ENCODE measurements around the gene ZC3H13. TPM values are rescaled to one million over a fixed set of nuclear protein-coding genes. Genes with fewer than 3 reads are reported as not detected.

Gene ZC3H13
- total and polyA plus RNA-seq, 3 donors from 2014 or later, result 10.2 to 43.7 (median 36.8) TPM

- intact Hi-C loops (cut with DNase I; ENCODE audit: low total_unique reads), result no loop called here
- H3K4me1 ChIP-seq, result no peaks in the 10 kb centered on the region
- TF ChIP-seq POLR2A (IDR thresholded peaks at IDR 0.05), result no peak
- no peak for TF ChIP-seq CTCF (IDR thresholded peaks at IDR 0.05)
Observed at GRCh38 chr13:45930177-45930576, 122.4 kb downstream of the ZC3H13 start.

GRCh38 chr13:45928843-45929242, 123.7 kb downstream of the ZC3H13 start:
- Histone ChIP-seq H3K9me3 (no peaks in the 10 kb centered on the region), H3K27ac (no peak overlapping the region), H3K4me3 (no peak overlapping the region), H3K36me3 (ENCODE audit: low read depth, missing control alignments) (no peaks in the 10 kb centered on the region), H3K4me1 (no peaks in the 10 kb centered on the region), H3K27me3 (no peaks in the 10 kb centered on the region)
- TF ChIP-seq POLR2A (IDR thresholded peaks at IDR 0.05), result no peak
- no peak for TF ChIP-seq CTCF (IDR thresholded peaks at IDR 0.05)
- 69 to 83% methylated on average over 2 of the region's 2 CpGs for WGBS, 2 donors
- DNase-seq, result no peak
- intact Hi-C loops (cut with DNase I; ENCODE audit: low total_unique reads), result no loop called here

More at GRCh38 chr13:45930177-45930576, 122.4 kb downstream of the ZC3H13 start:
- Histone ChIP-seq H3K27me3 (no peaks in the 10 kb centered on the region), H3K4me3 (no peak overlapping the region), H3K9me3 (no peaks in the 10 kb centered on the region), H3K27ac (no peak overlapping the region), H3K36me3 (ENCODE audit: low read depth, missing control alignments) (no peaks in the 10 kb centered on the region)
- no peak for DNase-seq
- 38 to 46% methylated on average over 7 of the region's 7 CpGs for WGBS, 2 donors

GRCh38 chr13:45928176-45928575, 124.4 kb downstream of the ZC3H13 start:
- Histone ChIP-seq H3K27ac (no peak overlapping the region), H3K4me3 (no peak overlapping the region), H3K36me3 (ENCODE audit: low read depth, missing control alignments) (no peaks in the 10 kb centered on the region), H3K4me1 (no peaks in the 10 kb centered on the region), H3K27me3 (no peaks in the 10 kb centered on the region), H3K9me3 (no peaks in the 10 kb centered on the region)
- TF ChIP-seq POLR2A (IDR thresholded peaks at IDR 0.05) (no peak), CTCF (IDR thresholded peaks at IDR 0.05) (no peak)
- DNase-seq, result no peak
- intact Hi-C loops (cut with DNase I; ENCODE audit: low total_unique reads), result no loop called here
- 94 to 96% methylated on average over 5 of the region's 5 CpGs for WGBS, 2 donors

GRCh38 chr13:45926741-45927140, 125.8 kb downstream of the ZC3H13 start:
- H3K4me3 ChIP-seq, result no peak overlapping the region
- DNase-seq, result no peak
- no peaks in the 10 kb centered on the region for H3K4me1 ChIP-seq
- no peaks in the 10 kb centered on the region for H3K36me3 ChIP-seq (ENCODE audit: low read depth, missing control alignments)
- H3K27me3 ChIP-seq, result no peaks in the 10 kb centered on the region
- no peak overlapping the region for H3K27ac ChIP-seq
- no peak for TF ChIP-seq POLR2A (IDR thresholded peaks at IDR 0.05)
- no peak for TF ChIP-seq CTCF (IDR thresholded peaks at IDR 0.05)
- H3K9me3 ChIP-seq, result no peaks in the 10 kb centered on the region
- 70 to 87% methylated on average over 3 of the region's 3 CpGs for WGBS, 2 donors
- intact Hi-C loops (cut with DNase I; ENCODE audit: low total_unique reads), result no loop called here

- DNase-seq, result no peak
- no peaks in the 10 kb centered on the region for H3K9me3 ChIP-seq
- no peak overlapping the region for H3K27ac ChIP-seq
- H3K4me1 ChIP-seq, result no peaks in the 10 kb centered on the region
- WGBS, 2 donors, result 83 to 84% methylated on average over 3 of the region's 3 CpGs
- H3K27me3 ChIP-seq, result no peaks in the 10 kb centered on the region
- intact Hi-C loops (cut with DNase I; ENCODE audit: low total_unique reads), result no loop called here
- TF ChIP-seq POLR2A (IDR thresholded peaks at IDR 0.05), result no peak
- no peaks in the 10 kb centered on the region for H3K36me3 ChIP-seq (ENCODE audit: low read depth, missing control alignments)
- H3K4me3 ChIP-seq, result no peak overlapping the region
Observed at GRCh38 chr13:45925151-45925550, 127.4 kb downstream of the ZC3H13 start.
